ENCODE results near the gene GCSAM. TPM values are rescaled to one million over a fixed set of nuclear protein-coding genes. Genes with fewer than 3 reads are reported as not detected.

Gene GCSAM
- polyA plus RNA-seq, 1 donor from 2014 or later = 34.0 TPM

- Mint-ChIP-seq H3K4me1 (peaks cover 9 to 12% (median 10%) of the 10 kb centered on the region in 3 donors), H3K36me3 (no peaks in the 10 kb centered on the region), H3K4me3 (no peak overlapping the region), H3K27me3 (no peaks in the 10 kb centered on the region), H3K27ac (no peak overlapping the region), H3K9me3 (no peaks in the 10 kb centered on the region)
Observed at GRCh38 chr3:112097378-112097777, 35.7 kb downstream of the GCSAM start.

DNA sequence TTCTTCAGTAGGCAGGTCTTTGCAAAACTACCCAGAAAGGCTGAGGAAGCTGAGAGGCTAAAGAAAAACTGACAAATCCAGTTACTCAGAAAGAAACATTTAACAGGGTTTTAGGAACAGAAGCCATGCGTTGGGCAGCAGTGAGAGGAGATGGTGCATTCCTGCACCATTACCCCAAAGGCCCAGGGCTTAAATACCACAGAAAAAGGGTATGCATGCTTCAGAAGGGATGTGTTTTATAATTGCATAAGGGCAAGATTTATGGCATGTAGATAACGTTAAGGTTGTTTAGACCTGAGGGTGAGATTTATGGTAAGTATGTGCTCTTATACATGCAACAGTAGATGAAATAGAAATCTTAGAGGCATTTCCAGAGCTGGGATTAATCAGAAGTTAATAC lies 36.9 kb downstream of the GCSAM start:
- H3K36me3 Mint-ChIP-seq = no peaks in the 10 kb centered on the region
- no peak overlapping the region for H3K4me3 Mint-ChIP-seq
- H3K27ac Mint-ChIP-seq = no peak overlapping the region
- H3K4me1 Mint-ChIP-seq = peaks cover 11 to 17% (median 12%) of the 10 kb centered on the region in 3 donors
- no peaks in the 10 kb centered on the region for H3K27me3 Mint-ChIP-seq
- H3K9me3 Mint-ChIP-seq = no peaks in the 10 kb centered on the region

DNA sequence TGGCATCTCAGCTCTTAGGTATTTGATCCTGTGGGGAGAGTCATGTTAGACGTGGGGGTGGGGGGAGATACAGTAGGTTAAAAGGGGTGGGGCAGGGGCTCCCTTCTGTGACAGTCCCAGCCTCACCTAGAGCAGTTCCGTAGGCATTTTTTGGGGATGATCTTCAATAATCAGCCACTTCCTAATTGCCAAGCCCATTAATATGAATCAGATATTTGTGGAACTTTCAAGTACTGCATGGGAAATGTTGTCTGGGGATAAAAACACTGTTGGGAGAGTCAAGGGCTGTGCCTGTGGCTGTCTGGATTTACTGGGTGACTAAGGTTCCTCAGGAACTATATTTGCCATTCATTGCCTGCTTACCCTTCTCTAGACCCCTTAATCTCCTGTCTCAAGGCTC lies 37.3 kb downstream of the GCSAM start:
- H3K9me3 Mint-ChIP-seq = no peaks in the 10 kb centered on the region
- H3K4me3 Mint-ChIP-seq = no peak overlapping the region
- H3K27ac Mint-ChIP-seq = no peak overlapping the region
- no peaks in the 10 kb centered on the region for H3K36me3 Mint-ChIP-seq
- peaks cover 12 to 21% (median 15%) of the 10 kb centered on the region in 3 donors for H3K4me1 Mint-ChIP-seq
- H3K27me3 Mint-ChIP-seq = no peaks in the 10 kb centered on the region

DNA sequence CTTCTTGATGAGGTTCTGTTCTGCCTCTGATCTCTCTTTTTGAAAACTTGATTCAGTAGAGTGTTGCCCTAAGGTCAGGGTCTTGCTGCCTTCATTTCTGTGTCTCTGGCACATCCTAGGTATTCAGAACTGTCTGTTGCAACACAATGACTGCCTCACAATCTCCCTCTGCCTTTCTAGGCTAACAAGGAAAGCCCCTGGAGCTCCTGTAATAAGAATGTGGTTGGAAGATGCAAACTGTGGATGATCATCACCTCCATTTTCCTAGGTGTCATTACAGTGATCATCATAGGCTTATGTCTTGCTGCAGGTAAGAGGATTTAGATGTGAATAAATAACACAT lies 39.9 kb downstream of the GCSAM start:
- Mint-ChIP-seq H3K9me3 (no peaks in the 10 kb centered on the region), H3K36me3 (peaks cover 2% of the 10 kb centered on the region), H3K4me1 (peaks cover 12 to 24% (median 15%) of the 10 kb centered on the region in 3 donors), H3K27ac (no peak overlapping the region), H3K27me3 (peaks cover 12% of the 10 kb centered on the region), H3K4me3 (peak overlapping the region in 1 of 4 donors; percentile 41)

- Mint-ChIP-seq H3K27me3 (peaks cover 12% of the 10 kb centered on the region), H3K4me1 (peaks cover 12 to 24% (median 15%) of the 10 kb centered on the region in 3 donors), H3K27ac (no peak overlapping the region), H3K36me3 (peaks cover 2% of the 10 kb centered on the region), H3K9me3 (no peaks in the 10 kb centered on the region), H3K4me3 (peak overlapping the region in 2 of 4 donors; percentile 50 to 56)
Observed at GRCh38 chr3:112092496-112093179, 40.4 kb downstream of the GCSAM start.

- H3K27ac Mint-ChIP-seq = peak overlapping the region in 1 of 3 donors; percentile 3
- H3K9me3 Mint-ChIP-seq = no peaks in the 10 kb centered on the region
- H3K27me3 Mint-ChIP-seq = peaks cover 20% of the 10 kb centered on the region
- H3K36me3 Mint-ChIP-seq = peaks cover 2% of the 10 kb centered on the region
- H3K4me1 Mint-ChIP-seq = peaks cover 14 to 28% (median 18%) of the 10 kb centered on the region in 3 donors
- no peak overlapping the region for H3K4me3 Mint-ChIP-seq
Observed at GRCh38 chr3:112090887-112091586, 42.0 kb downstream of the GCSAM start.

- no peak overlapping the region for H3K27ac Mint-ChIP-seq
- H3K27me3 Mint-ChIP-seq = peaks cover 21% of the 10 kb centered on the region
- H3K9me3 Mint-ChIP-seq = no peaks in the 10 kb centered on the region
- no peak overlapping the region for H3K4me3 Mint-ChIP-seq
- peaks cover 15 to 28% (median 21%) of the 10 kb centered on the region in 3 donors for H3K4me1 Mint-ChIP-seq
- H3K36me3 Mint-ChIP-seq = peaks cover 2% of the 10 kb centered on the region
Observed at GRCh38 chr3:112089956-112090886, 42.8 kb downstream of the GCSAM start.

- Mint-ChIP-seq H3K4me3 (no peak overlapping the region), H3K27ac (no peak overlapping the region), H3K9me3 (no peaks in the 10 kb centered on the region), H3K36me3 (peaks cover 2% of the 10 kb centered on the region), H3K4me1 (peaks cover 17 to 28% (median 21%) of the 10 kb centered on the region in 3 donors), H3K27me3 (peaks cover 23% of the 10 kb centered on the region)
Observed at GRCh38 chr3:112088944-112089343, 44.1 kb downstream of the GCSAM start.

DNA sequence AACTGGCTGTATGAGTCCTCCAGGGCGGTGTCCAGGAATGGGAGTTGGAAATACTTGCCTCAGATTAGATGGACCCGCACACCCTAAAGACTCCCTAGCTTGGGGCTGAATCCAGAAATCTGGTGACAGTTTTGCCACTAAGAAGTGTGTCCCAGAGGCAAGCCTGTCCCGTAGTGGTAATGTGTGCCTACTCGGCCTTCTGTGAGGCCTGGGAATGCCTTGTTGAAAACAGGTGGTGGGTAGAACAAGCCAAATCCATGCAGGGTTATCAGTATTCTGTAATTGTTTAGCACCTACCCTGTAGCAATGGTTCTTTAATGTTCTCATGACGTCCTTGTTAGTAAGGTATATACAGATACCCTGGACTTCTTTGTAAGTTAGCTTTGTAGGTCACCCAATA lies 45.3 kb downstream of the GCSAM start:
- Mint-ChIP-seq H3K27ac (no peak overlapping the region), H3K9me3 (no peaks in the 10 kb centered on the region), H3K4me3 (peak overlapping the region in 3 of 4 donors; percentile 25 to 91 (median 72)), H3K4me1 (peaks cover 11 to 20% (median 16%) of the 10 kb centered on the region in 3 donors), H3K36me3 (peaks cover 2% of the 10 kb centered on the region), H3K27me3 (peaks cover 24% of the 10 kb centered on the region)

DNA sequence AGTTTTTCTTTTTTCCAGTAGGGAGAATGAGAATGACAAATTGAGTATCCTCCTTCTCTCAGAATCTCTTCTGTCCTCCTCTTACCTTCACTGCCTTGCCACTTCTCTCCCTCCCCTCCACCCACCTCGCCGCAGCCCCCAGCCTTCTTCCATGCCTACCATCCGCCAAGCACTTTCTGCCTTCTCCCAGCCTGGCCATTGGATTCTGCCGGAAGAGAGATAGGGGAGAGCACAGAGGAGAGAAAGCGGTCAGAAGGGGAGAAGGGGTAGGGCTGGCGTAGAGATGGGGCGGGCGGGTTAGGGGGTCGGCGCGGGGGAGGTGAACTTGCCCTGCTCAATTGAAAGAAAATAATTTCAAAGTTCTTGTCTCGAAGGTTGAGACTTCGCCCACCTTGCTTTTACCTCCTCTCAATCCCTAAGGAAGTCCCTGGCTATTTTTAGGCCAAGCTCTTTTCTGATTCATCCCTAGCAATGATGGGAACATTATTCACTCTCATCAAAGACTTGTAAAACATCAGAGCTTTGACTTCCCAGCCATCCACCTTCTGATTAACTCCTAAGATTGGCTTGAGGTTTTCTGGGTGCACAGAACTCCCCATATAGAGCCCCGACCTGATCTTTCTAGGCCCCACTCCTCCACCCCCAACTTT lies 46.0 kb downstream of the GCSAM start:
- H3K27me3 Mint-ChIP-seq = peaks cover 24% of the 10 kb centered on the region
- H3K9me3 Mint-ChIP-seq = no peaks in the 10 kb centered on the region
- peak overlapping the region in 2 of 3 donors; percentile 57 to 82 for H3K27ac Mint-ChIP-seq
- H3K36me3 Mint-ChIP-seq = peaks cover 2% of the 10 kb centered on the region
- peaks cover 5 to 13% (median 10%) of the 10 kb centered on the region in 3 donors for H3K4me1 Mint-ChIP-seq
- H3K4me3 Mint-ChIP-seq = peak overlapping the region; percentile 72 to 91 (median 86)

DNA sequence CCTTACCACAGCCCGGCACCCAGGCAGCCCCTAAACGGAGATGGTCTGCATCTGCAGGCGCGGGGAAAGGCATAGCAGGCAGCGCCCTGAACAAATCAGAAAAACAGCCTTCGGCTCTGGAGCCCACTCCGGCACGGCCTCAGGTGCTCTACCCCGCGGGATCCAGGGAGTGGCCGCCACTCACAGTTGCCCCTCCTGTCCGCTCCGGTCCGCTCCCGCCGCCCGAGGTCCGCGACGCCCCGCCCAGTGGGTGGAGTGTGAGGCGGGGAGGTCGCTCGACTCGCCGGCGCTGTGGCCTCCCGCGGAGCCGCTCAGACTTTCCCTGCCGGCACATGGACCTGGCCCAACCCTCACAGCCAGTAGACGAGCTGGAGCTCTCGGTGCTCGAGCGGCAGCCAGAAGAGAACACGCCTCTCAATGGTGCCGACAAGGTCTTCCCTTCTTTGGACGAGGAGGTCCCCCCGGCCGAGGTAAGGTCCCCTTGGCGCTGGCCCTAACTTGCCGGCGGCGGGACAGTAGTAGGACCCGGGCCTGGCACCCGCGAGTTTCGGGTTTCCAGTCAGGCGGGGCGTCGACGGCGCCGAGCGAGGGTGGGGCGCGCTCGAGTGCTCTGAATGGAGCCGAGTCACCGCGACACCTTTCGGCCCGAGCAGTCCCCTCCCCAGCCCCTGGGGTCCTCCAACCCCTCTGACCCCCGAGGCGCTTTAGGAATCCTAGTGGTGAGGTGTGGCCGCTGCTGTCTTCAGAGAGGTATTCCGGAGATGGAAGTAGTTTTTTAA lies 46.8 kb downstream of the GCSAM start, which contains the start of gene C3orf52:
Gene C3orf52, plus strand, starts transcription at position 314 of the 779 bp plus-strand sequence. Its CDS starts 19 bp downstream, at position 333.
- H3K27ac Mint-ChIP-seq = peak within 1 kb of the TSS in 2 of 3 donors; percentile 57 to 82
- H3K36me3 Mint-ChIP-seq = peaks cover 2% of the 10 kb centered on the region
- H3K4me1 Mint-ChIP-seq = peaks cover 5 to 12% (median 10%) of the 10 kb centered on the region in 3 donors
- H3K4me3 Mint-ChIP-seq = peak within 1 kb of the TSS; percentile 72 to 91 (median 86)
- peaks cover 24% of the 10 kb centered on the region for H3K27me3 Mint-ChIP-seq
- no peaks in the 10 kb centered on the region for H3K9me3 Mint-ChIP-seq

GRCh38 chr3:112085735-112086075 lies 47.3 kb downstream of the GCSAM start:
- Mint-ChIP-seq H3K9me3 (no peaks in the 10 kb centered on the region), H3K4me1 (peaks cover 5 to 7% (median 7%) of the 10 kb centered on the region in 3 donors), H3K27ac (no peak overlapping the region), H3K36me3 (peaks cover 2% of the 10 kb centered on the region), H3K4me3 (peak overlapping the region; percentile 42 to 91 (median 86)), H3K27me3 (peaks cover 25% of the 10 kb centered on the region)

DNA sequence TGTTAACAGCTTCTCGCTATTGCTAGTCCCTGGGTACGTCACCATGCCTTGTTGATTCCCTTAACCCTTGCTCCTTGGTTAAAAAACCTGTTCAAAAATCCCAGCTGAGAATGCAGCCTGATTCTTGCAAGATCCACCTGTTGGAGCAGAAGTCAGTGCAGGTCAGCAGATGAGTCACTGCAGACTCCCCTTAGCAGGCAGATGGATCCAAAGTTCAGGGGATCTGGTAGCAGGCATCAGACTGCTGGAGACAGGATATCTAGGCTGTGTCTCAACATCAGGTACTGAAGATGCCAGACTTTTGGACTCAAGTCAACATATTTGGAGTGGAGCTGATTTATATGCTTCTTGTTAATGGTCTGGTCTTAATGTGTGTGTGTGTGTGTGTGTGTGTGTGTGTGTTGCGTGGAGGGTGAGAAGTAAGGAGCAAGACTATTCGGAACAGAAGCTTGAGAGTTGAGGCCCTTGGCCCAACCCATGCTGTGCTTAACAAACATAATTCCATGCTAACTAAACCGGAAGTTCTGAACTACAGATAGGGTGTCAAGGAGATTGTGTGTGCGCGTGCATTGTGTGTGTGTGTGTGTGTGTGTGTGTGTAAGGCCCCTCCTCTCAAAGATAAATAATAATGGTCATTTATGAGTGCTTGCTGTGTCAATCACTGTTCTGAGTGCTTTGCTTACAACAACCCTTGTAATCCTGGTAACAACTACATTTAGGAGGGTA lies 47.9 kb downstream of the GCSAM start:
- Mint-ChIP-seq H3K27ac (no peak overlapping the region), H3K27me3 (peaks cover 25% of the 10 kb centered on the region), H3K4me1 (peaks cover 4 to 7% (median 5%) of the 10 kb centered on the region in 3 donors), H3K4me3 (peak overlapping the region in 3 of 4 donors; percentile 42 to 91 (median 80)), H3K36me3 (peaks cover 2% of the 10 kb centered on the region), H3K9me3 (no peaks in the 10 kb centered on the region)

All from IgD-negative memory B cell (primary cell).